SK-N-MC (cell line): ENCODE measurements around the gene ITPR2.

Experiments used
- DNase-seq: peaks from one replicate; pipeline ENCODE4 v3.0.0-alpha.2; 2011; ENCODE audit warnings: low read depth, low spot score
- H3K27ac ChIP-seq: fragments of 200-600 bp; sonication (generic); 2 replicates; pipeline ENCODE4 v1.5.1; 2016; ENCODE audit warnings: mixed run types
- H3K36me3 ChIP-seq: fragments of 200-600 bp; sonication (generic); 2 replicates; pipeline ENCODE4 v1.6.1; 2017; ENCODE audit warnings: antibody characterized with exemption, low read length, mixed read lengths; ENCODE audit not compliant: insufficient read depth
- H3K4me3 ChIP-seq: fragments of 200-600 bp; sonication (generic); 2 replicates; pipeline ENCODE4 v1.5.1; 2016
- H3K9ac ChIP-seq: fragments of 200-600 bp; sonication (generic); 2 replicates; pipeline ENCODE4 v1.8.0; 2017; ENCODE audit warnings: mixed run types, mixed read lengths; ENCODE audit not compliant: insufficient read length
- H3K9me3 ChIP-seq: fragments of 200-600 bp; sonication (generic); 2 replicates; pipeline ENCODE4 v1.6.1; 2017; ENCODE audit warnings: low read depth, mild to moderate bottlenecking, antibody characterized with exemption, low read length, moderate library complexity, mixed read lengths
- EZH2 ChIP-seq: fragments of 200-600 bp; sonication (generic); IDR thresholded peaks from one replicate; pipeline ENCODE4 v1.6.1; 2017; ENCODE audit warnings: antibody characterized with exemption
- FOXP2 ChIP-seq: optimal IDR thresholded peaks from 2 replicates; pipeline ENCODE3; 2011; ENCODE audit warnings: mild to moderate bottlenecking, moderate library complexity; ENCODE audit not compliant: insufficient read depth; ENCODE audit errors: extremely low read length, control extremely low read depth
- POLR2AphosphoS5 ChIP-seq: IDR thresholded peaks from 2 replicates; pipeline ENCODE4 v1.6.1; 2012; ENCODE audit warnings: mild to moderate bottlenecking, low read depth, low read length, borderline replicate concordance

ITPR2 gene

GRCh38 chr12:26346736-26347135, 486.3 kb downstream of the ITPR2 start:
- Histone ChIP-seq H3K9ac (no peak overlapping the region), H3K4me3 (no peak overlapping the region), H3K36me3 (no peaks in the 10 kb centered on the region), H3K27ac (no peak overlapping the region), H3K9me3 (no peaks in the 10 kb centered on the region)
- no peak for DNase-seq
- TF ChIP-seq FOXP2 (no peak), EZH2 (no peak), POLR2AphosphoS5 (no peak)

- TF ChIP-seq EZH2 (no peak), FOXP2 (no peak), POLR2AphosphoS5 (no peak)
- DNase-seq: no peak
Measured at GRCh38 chr12:26345471-26346003, 487.5 kb downstream of the ITPR2 start.

GRCh38 chr12:26341491-26341890, 491.5 kb downstream of the ITPR2 start:
- H3K4me3 ChIP-seq: no peak overlapping the region
- TF ChIP-seq FOXP2: no peak
- no peak for TF ChIP-seq POLR2AphosphoS5
- H3K27ac ChIP-seq: no peak overlapping the region
- no peak overlapping the region for H3K9ac ChIP-seq
- no peaks in the 10 kb centered on the region for H3K9me3 ChIP-seq
- no peak for DNase-seq
- no peaks in the 10 kb centered on the region for H3K36me3 ChIP-seq

More at GRCh38 chr12:26345471-26346003, 487.5 kb downstream of the ITPR2 start:
- Histone ChIP-seq H3K36me3 (no peaks in the 10 kb centered on the region), H3K4me3 (no peak overlapping the region), H3K27ac (no peak overlapping the region), H3K9ac (no peak overlapping the region), H3K9me3 (no peaks in the 10 kb centered on the region)

- 0 out of 2 replicates have a peak overlapping the region, but pooled peaks have one; percentile 15 for H3K4me3 ChIP-seq
- H3K36me3 ChIP-seq: no peaks in the 10 kb centered on the region
- TF ChIP-seq POLR2AphosphoS5 (no peak), FOXP2 (no peak), EZH2 (no peak)
- no peaks in the 10 kb centered on the region for H3K9me3 ChIP-seq
- H3K9ac ChIP-seq: no peak overlapping the region
- peak; percentile 26 for DNase-seq
- H3K27ac ChIP-seq: no peak overlapping the region
Measured at GRCh38 chr12:26340649-26341048, 492.3 kb downstream of the ITPR2 start.

- Histone ChIP-seq H3K4me3 (no peak overlapping the region), H3K9ac (no peak overlapping the region), H3K27ac (no peak overlapping the region), H3K36me3 (no peaks in the 10 kb centered on the region), H3K9me3 (no peaks in the 10 kb centered on the region)
- no peak for DNase-seq
- no peak for TF ChIP-seq EZH2
- no peak for TF ChIP-seq POLR2AphosphoS5
- TF ChIP-seq FOXP2: no peak
Measured at GRCh38 chr12:26339976-26340375, 493.0 kb downstream of the ITPR2 start.

GRCh38 chr12:26338586-26339572, 494.1 kb downstream of the ITPR2 start:
- no peaks in the 10 kb centered on the region for H3K36me3 ChIP-seq
- H3K4me3 ChIP-seq: no peak overlapping the region
- H3K9me3 ChIP-seq: no peaks in the 10 kb centered on the region
- H3K27ac ChIP-seq: no peak overlapping the region
- no peak for DNase-seq
- TF ChIP-seq EZH2: no peak
- no peak for TF ChIP-seq POLR2AphosphoS5
- TF ChIP-seq FOXP2: no peak
- H3K9ac ChIP-seq: no peak overlapping the region

- no peak overlapping the region for H3K9ac ChIP-seq
- H3K9me3 ChIP-seq: no peaks in the 10 kb centered on the region
- no peak overlapping the region for H3K27ac ChIP-seq
- H3K36me3 ChIP-seq: no peaks in the 10 kb centered on the region
- peak overlapping the region; percentile 25 for H3K4me3 ChIP-seq
- TF ChIP-seq POLR2AphosphoS5 (no peak), EZH2 (no peak), FOXP2 (no peak)
- peak; percentile 22 for DNase-seq
Measured at GRCh38 chr12:26335651-26336050, 497.3 kb downstream of the ITPR2 start.

GRCh38 chr12:26334621-26335124, 498.3 kb downstream of the ITPR2 start:
- DNase-seq: no peak
- Histone ChIP-seq H3K4me3 (no peak overlapping the region), H3K9me3 (no peaks in the 10 kb centered on the region), H3K27ac (no peak overlapping the region), H3K9ac (no peak overlapping the region), H3K36me3 (no peaks in the 10 kb centered on the region)
- no peak for TF ChIP-seq POLR2AphosphoS5
- no peak for TF ChIP-seq EZH2
- TF ChIP-seq FOXP2: no peak
